Measurements from ENCODE around the gene PEX26.

- TF ChIP-seq CTCF (conservative IDR thresholded peaks at IDR 0.05; ENCODE audit: low read length) (no peak), EZH2phosphoT487 (IDR thresholded peaks at IDR 0.05; ENCODE audit: borderline replicate concordance) (no peak)
Measured at GRCh38 chr22:18033204-18033998, 44.4 kb upstream of the PEX26 start.
